Fibroblast of lung (primary cell): ENCODE results near the gene BCAS3. TPM values are rescaled to one million over a fixed set of nuclear protein-coding genes. Genes with fewer than 3 reads are reported as not detected.

Experiments used
- DNase-seq, 2 donors: peaks; one replicate each; pipeline versions ENCODE4 v3.0.0 to v3.0.0-alpha.2; 2010; ENCODE audit warnings: low read depth in 2 of 2
- H2AFZ ChIP-seq: 2 replicates; pipeline ENCODE4 v1.5.1; 2012; ENCODE audit warnings: low read length, control low read depth, inconsistent platforms
- H3K27ac ChIP-seq: 2 replicates; pipeline ENCODE4 v1.5.1; 2011; ENCODE audit warnings: low read length, control low read depth; ENCODE audit not compliant: insufficient read depth
- H3K27me3 ChIP-seq: 2 replicates; pipeline ENCODE4 v1.5.1; 2011; ENCODE audit warnings: mild to moderate bottlenecking, low read length; ENCODE audit not compliant: control insufficient read depth, insufficient read depth
- H3K36me3 ChIP-seq: 2 replicates; pipeline ENCODE4 v1.5.1; 2011; ENCODE audit warnings: low read length; ENCODE audit not compliant: control insufficient read depth, insufficient read depth
- H3K4me1 ChIP-seq: 2 replicates; pipeline ENCODE4 v1.5.1; 2011; ENCODE audit warnings: low read length; ENCODE audit not compliant: control insufficient read depth, insufficient read depth; ENCODE audit errors: extremely low read depth
- H3K4me2 ChIP-seq: 2 replicates; pipeline ENCODE4 v1.5.1; 2011; ENCODE audit warnings: low read length, control low read depth; ENCODE audit not compliant: insufficient read depth; ENCODE audit errors: extremely low read depth
- H3K4me3 ChIP-seq, 4 experiments: fragments of 200-600 bp in 1 of 4; sonication (generic) in 1 of 4; replicated peaks in 1 of 4; 2 replicates each; pipeline ENCODE4 v1.5.1; 2011 to 2016; ENCODE audit warnings: low read length in 4 of 4, low read depth in 3 of 4, mild to moderate bottlenecking in 3 of 4, control low read depth in 2 of 4, inconsistent platforms in 1 of 4, mixed read lengths in 1 of 4; ENCODE audit not compliant: insufficient read depth in 1 of 4; ENCODE audit errors: control extremely low read depth in 1 of 4
- H3K79me2 ChIP-seq: 2 replicates; pipeline ENCODE4 v1.5.1; 2012; ENCODE audit warnings: mild to moderate bottlenecking, low read length, inconsistent platforms; ENCODE audit not compliant: control insufficient read depth, insufficient read depth
- H3K9ac ChIP-seq: 2 replicates; pipeline ENCODE4 v1.5.1; 2011; ENCODE audit warnings: mild to moderate bottlenecking, low read length, control low read depth; ENCODE audit not compliant: insufficient read depth
- H3K9me3 ChIP-seq: 2 replicates; pipeline ENCODE4 v1.5.1; 2012; ENCODE audit warnings: low read depth, low read length; ENCODE audit not compliant: control insufficient read depth, insufficient read depth
- H4K20me1 ChIP-seq: 2 replicates; pipeline ENCODE4 v1.5.1; 2011; ENCODE audit warnings: low read length; ENCODE audit not compliant: control insufficient read depth, insufficient read depth; ENCODE audit errors: extremely low read depth
- CTCF ChIP-seq, 2 donors: IDR thresholded peaks in 1 of 2; conservative IDR thresholded peaks in 1 of 2; 1 replicate in 1 of 2; 2 replicates in 1 of 2; pipeline ENCODE4 v1.5.1; 2011 to 2012; ENCODE audit warnings: low read length in 2 of 2, control low read depth in 1 of 2, inconsistent platforms in 1 of 2, low read depth in 1 of 2, mild to moderate bottlenecking in 1 of 2
- EZH2 ChIP-seq: IDR thresholded peaks from 2 replicates; pipeline ENCODE4 v1.5.1; 2012; ENCODE audit warnings: low read length, control low read depth, mild to moderate bottlenecking; ENCODE audit errors: missing control alignments
- polyA plus RNA-seq, 2 donors: library from polyadenylated mRNA; depleted of rRNA in 1 of 2; stranded (reverse) in 1 of 2; unstranded in 1 of 2; fragments of >200 nt; gene quantifications; 2 replicates each; pipeline ENCODE4 v1.2.1, GENCODE V29; 2011 to 2012; ENCODE audit warnings: missing spikeins in 1 of 2
- total RNA-seq: library from RNA; depleted of rRNA; stranded (reverse); fragments of >200 nt; gene quantifications from 2 replicates; pipeline ENCODE4 v1.2.1, GENCODE V29; 2014

Gene BCAS3
- total and polyA plus RNA-seq, 2 donors (not counting 1 experiment from before 2014, with no cell fraction given) = 9.9 to 43.6 TPM

GRCh38 chr17:61209525-61209924 lies 531.9 kb downstream of the BCAS3 start:
- Histone ChIP-seq H3K79me2 (no peaks in the 10 kb centered on the region), H3K4me1 (peaks cover 6% of the 10 kb centered on the region), H3K9ac (no peak overlapping the region), H4K20me1 (no peaks in the 10 kb centered on the region), H3K36me3 (no peaks in the 10 kb centered on the region), H3K9me3 (no peaks in the 10 kb centered on the region), H2AFZ (no peak overlapping the region), H3K27me3 (no peaks in the 10 kb centered on the region), H3K27ac (no peak overlapping the region), H3K4me3 (no peak overlapping the region), H3K4me2 (peak overlapping the region; percentile 39)
- no peak for TF ChIP-seq EZH2
- TF ChIP-seq CTCF (conservative IDR thresholded peaks at IDR 0.05 in 1 of 2, IDR thresholded peaks at IDR 0.05 in 1 of 2; ENCODE audit: low read depth in 1 of 2, low read length in 2 of 2) = no peak
- DNase-seq = peak in 1 of 2 donors; percentile 35

- Histone ChIP-seq H3K36me3 (no peaks in the 10 kb centered on the region), H3K79me2 (no peaks in the 10 kb centered on the region), H3K4me2 (no peak overlapping the region), H2AFZ (no peak overlapping the region), H4K20me1 (no peaks in the 10 kb centered on the region), H3K9ac (no peak overlapping the region), H3K4me3 (no peak overlapping the region), H3K9me3 (no peaks in the 10 kb centered on the region), H3K27ac (no peak overlapping the region), H3K4me1 (peaks cover 2% of the 10 kb centered on the region), H3K27me3 (no peaks in the 10 kb centered on the region)
- no peak for DNase-seq
- TF ChIP-seq CTCF (conservative IDR thresholded peaks at IDR 0.05 in 1 of 2, IDR thresholded peaks at IDR 0.05 in 1 of 2; ENCODE audit: low read depth in 1 of 2, low read length in 2 of 2) (no peak), EZH2 (no peak)
Observed at GRCh38 chr17:61211236-61211635, 533.6 kb downstream of the BCAS3 start.

GRCh38 chr17:61212655-61213054 lies 535.0 kb downstream of the BCAS3 start:
- Histone ChIP-seq H3K27ac (no peak overlapping the region), H3K4me3 (no peak overlapping the region), H3K36me3 (no peaks in the 10 kb centered on the region), H3K79me2 (no peaks in the 10 kb centered on the region), H3K9ac (no peak overlapping the region), H3K27me3 (no peaks in the 10 kb centered on the region), H3K4me2 (no peak overlapping the region), H3K4me1 (peaks cover 6% of the 10 kb centered on the region), H2AFZ (no peak overlapping the region), H4K20me1 (no peaks in the 10 kb centered on the region), H3K9me3 (no peaks in the 10 kb centered on the region)
- TF ChIP-seq CTCF (conservative IDR thresholded peaks at IDR 0.05 in 1 of 2, IDR thresholded peaks at IDR 0.05 in 1 of 2; ENCODE audit: low read depth in 1 of 2, low read length in 2 of 2) = no peak
- TF ChIP-seq EZH2 = no peak
- no peak for DNase-seq
